HEK293 (cell line): ENCODE data around the gene GLIS1.

Experiments
- CTCF ChIA-PET: fragments of 350-600 bp; formaldehyde crosslinking; extraction: SDS; loops from one replicate; lab custom pipeline; 2021; ENCODE audit warnings: antibody characterized with exemption; lab: Yijun Ruan, JAX
- POLR2A ChIA-PET: fragments of 300-600 bp; formaldehyde crosslinking; extraction: SDS; loops from one replicate; lab custom pipeline; 2020; ENCODE audit warnings: antibody characterized with exemption, inconsistent platforms; lab: Yijun Ruan, JAX
- H3K27ac ChIP-seq: fragments of 200-500 bp; sonication (Bioruptor generic); 2 replicates; pipeline ENCODE4 v1.5.1; 2014; ENCODE audit warnings: low read depth, low read length, control low read depth, inconsistent platforms; ENCODE audit errors: extremely low read depth
- H3K36me3 ChIP-seq, 2 experiments: fragments of 200-500 bp in 1 of 2; sonication (Bioruptor generic) in 1 of 2; 1 replicate in 1 of 2; 2 replicates in 1 of 2; pipeline ENCODE4 v1.5.1; 2014 to 2017; ENCODE audit warnings: inconsistent platforms in 2 of 2, low read length in 2 of 2; ENCODE audit not compliant: control insufficient read depth in 2 of 2, insufficient read depth in 1 of 2
- H3K4me1 ChIP-seq: fragments of 200-500 bp; sonication (Bioruptor generic); 2 replicates; pipeline ENCODE4 v1.5.1; 2014; ENCODE audit warnings: mild to moderate bottlenecking, low read length, inconsistent platforms; ENCODE audit not compliant: control insufficient read depth, insufficient read depth
- H3K4me3 ChIP-seq: 2 replicates; pipeline ENCODE4 v1.5.1; 2011; ENCODE audit warnings: low read depth, mild to moderate bottlenecking, control low read depth, low read length, moderate library complexity
- H3K9me3 ChIP-seq: fragments of 200-500 bp; sonication (Bioruptor generic); 2 replicates; pipeline ENCODE4 v1.5.1; 2014; ENCODE audit warnings: low read depth, low read length, inconsistent platforms; ENCODE audit not compliant: control insufficient read depth, insufficient read depth
- BCL11B ChIP-seq: fragments of 450-650 bp; formaldehyde crosslinking; IDR thresholded peaks from 2 replicates; pipeline ENCODE4 v1.5.1; 2016; ENCODE audit warnings: low read depth, missing biosample characterization, missing genetic modification characterization
- GFI1B ChIP-seq: fragments of 450-650 bp; formaldehyde crosslinking; IDR thresholded peaks from 2 replicates; pipeline ENCODE4 v1.5.1; 2016; ENCODE audit warnings: missing biosample characterization, missing genetic modification characterization
- KLF1 ChIP-seq: fragments of 450-650 bp; formaldehyde crosslinking; IDR thresholded peaks from 2 replicates; pipeline ENCODE4 v1.5.1; 2016; ENCODE audit warnings: missing biosample characterization, missing genetic modification characterization
- SP7 ChIP-seq: fragments of 450-650 bp; formaldehyde crosslinking; IDR thresholded peaks from 2 replicates; pipeline ENCODE4 v1.5.1; 2016; ENCODE audit warnings: missing biosample characterization, missing genetic modification characterization
- YY1 ChIP-seq: fragments of 450-650 bp; formaldehyde crosslinking; IDR thresholded peaks from 2 replicates; pipeline ENCODE4 v1.5.1; 2018; ENCODE audit warnings: missing biosample characterization, missing genetic modification characterization
- ZEB2 ChIP-seq: fragments of 450-650 bp; formaldehyde crosslinking; IDR thresholded peaks from 2 replicates; pipeline ENCODE4 v1.5.1; 2016; ENCODE audit warnings: missing biosample characterization, missing genetic modification characterization
- ZNF114 ChIP-seq: fragments of 450-650 bp; formaldehyde crosslinking; IDR thresholded peaks from 2 replicates; pipeline ENCODE4 v1.5.0; 2017; ENCODE audit warnings: missing biosample characterization, missing genetic modification characterization
- ZNF140 ChIP-seq: fragments of 450-650 bp; formaldehyde crosslinking; IDR thresholded peaks from 2 replicates; pipeline ENCODE4 v1.5.1; 2016; ENCODE audit warnings: missing biosample characterization, missing genetic modification characterization
- ZNF157 ChIP-seq: fragments of 450-650 bp; formaldehyde crosslinking; IDR thresholded peaks from 2 replicates; pipeline ENCODE4 v1.5.1; 2016; ENCODE audit warnings: missing biosample characterization, missing genetic modification characterization
- ZNF221 ChIP-seq: fragments of 450-650 bp; formaldehyde crosslinking; IDR thresholded peaks from 2 replicates; pipeline ENCODE4 v1.5.1; 2017; ENCODE audit warnings: missing biosample characterization, missing genetic modification characterization, borderline replicate concordance
- ZNF514 ChIP-seq: fragments of 450-650 bp; formaldehyde crosslinking; IDR thresholded peaks from 2 replicates; pipeline ENCODE4 v1.5.1; 2016; ENCODE audit warnings: missing biosample characterization, missing genetic modification characterization
- ZNF701 ChIP-seq: fragments of 450-650 bp; formaldehyde crosslinking; IDR thresholded peaks from 2 replicates; pipeline ENCODE4 v1.5.1; 2016; ENCODE audit warnings: missing biosample characterization, missing genetic modification characterization
- ZNF776 ChIP-seq: fragments of 450-650 bp; formaldehyde crosslinking; IDR thresholded peaks from 2 replicates; pipeline ENCODE4 v1.5.0; 2017; ENCODE audit warnings: missing biosample characterization, missing genetic modification characterization, borderline replicate concordance
- ZNF777 ChIP-seq: fragments of 450-650 bp; formaldehyde crosslinking; IDR thresholded peaks from 2 replicates; pipeline ENCODE4 v1.5.1; 2017; ENCODE audit warnings: missing biosample characterization, missing genetic modification characterization, borderline replicate concordance
- TF ChIP-seq, protein P1 (sequence below): fragments of 450-650 bp; formaldehyde crosslinking; IDR thresholded peaks from 2 replicates; pipeline ENCODE4 v1.5.1; 2017; ENCODE audit warnings: missing biosample characterization, missing genetic modification characterization
- TF ChIP-seq, protein P2 (sequence below): fragments of 450-650 bp; formaldehyde crosslinking; IDR thresholded peaks from 2 replicates; pipeline ENCODE4 v1.5.1; 2016; ENCODE audit warnings: missing biosample characterization, missing genetic modification characterization
- TF ChIP-seq, protein P3 (sequence below): fragments of 450-650 bp; formaldehyde crosslinking; IDR thresholded peaks from 2 replicates; pipeline ENCODE4 v1.5.1; 2016; ENCODE audit warnings: missing biosample characterization, missing genetic modification characterization
- TF ChIP-seq, protein P4 (sequence below): fragments of 450-650 bp; formaldehyde crosslinking; IDR thresholded peaks from 2 replicates; pipeline ENCODE4 v1.5.1; 2017; ENCODE audit warnings: missing biosample characterization, missing genetic modification characterization

Gene GLIS1

DNA sequence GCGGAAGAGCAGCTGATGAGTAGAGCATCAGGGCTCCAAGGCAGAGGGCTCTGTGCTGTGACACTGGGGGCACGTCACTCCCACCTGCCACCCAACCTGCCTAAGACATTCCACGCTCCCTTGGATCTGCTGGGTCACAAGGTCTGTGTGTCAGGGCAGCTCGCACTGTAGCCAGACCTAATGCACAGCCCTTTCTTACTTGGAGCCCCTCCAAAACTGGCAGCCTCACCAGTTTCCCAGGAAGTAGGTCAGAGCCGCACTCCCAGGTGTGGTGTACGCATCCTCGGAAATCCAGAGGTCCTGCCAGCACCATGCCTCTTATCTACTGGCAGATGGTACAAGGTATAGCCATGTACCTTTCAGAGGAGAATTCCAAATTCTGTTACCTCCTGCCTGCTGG is 257.5 kb downstream of the GLIS1 start:
- no peak for TF ChIP-seq ZNF777 (tag by site-specific recombination)
- TF ChIP-seq ZNF776 = no peak
- TF ChIP-seq, protein P1, sequence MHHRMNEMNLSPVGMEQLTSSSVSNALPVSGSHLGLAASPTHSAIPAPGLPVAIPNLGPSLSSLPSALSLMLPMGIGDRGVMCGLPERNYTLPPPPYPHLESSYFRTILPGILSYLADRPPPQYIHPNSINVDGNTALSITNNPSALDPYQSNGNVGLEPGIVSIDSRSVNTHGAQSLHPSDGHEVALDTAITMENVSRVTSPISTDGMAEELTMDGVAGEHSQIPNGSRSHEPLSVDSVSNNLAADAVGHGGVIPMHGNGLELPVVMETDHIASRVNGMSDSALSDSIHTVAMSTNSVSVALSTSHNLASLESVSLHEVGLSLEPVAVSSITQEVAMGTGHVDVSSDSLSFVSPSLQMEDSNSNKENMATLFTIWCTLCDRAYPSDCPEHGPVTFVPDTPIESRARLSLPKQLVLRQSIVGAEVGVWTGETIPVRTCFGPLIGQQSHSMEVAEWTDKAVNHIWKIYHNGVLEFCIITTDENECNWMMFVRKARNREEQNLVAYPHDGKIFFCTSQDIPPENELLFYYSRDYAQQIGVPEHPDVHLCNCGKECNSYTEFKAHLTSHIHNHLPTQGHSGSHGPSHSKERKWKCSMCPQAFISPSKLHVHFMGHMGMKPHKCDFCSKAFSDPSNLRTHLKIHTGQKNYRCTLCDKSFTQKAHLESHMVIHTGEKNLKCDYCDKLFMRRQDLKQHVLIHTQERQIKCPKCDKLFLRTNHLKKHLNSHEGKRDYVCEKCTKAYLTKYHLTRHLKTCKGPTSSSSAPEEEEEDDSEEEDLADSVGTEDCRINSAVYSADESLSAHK (tag by site-specific recombination) = no peak
- TF ChIP-seq ZNF114 (tag by site-specific recombination) = no peak
- no peak for TF ChIP-seq ZNF514 (tag by site-specific recombination)
- no peak for TF ChIP-seq ZNF140 (tag by site-specific recombination)
- TF ChIP-seq KLF1 (tag by site-specific recombination) = no peak
- TF ChIP-seq YY1 (tag by site-specific recombination) = no peak
- no peak for TF ChIP-seq SP7
- no peak for TF ChIP-seq BCL11B (tag by site-specific recombination)
- H3K36me3 ChIP-seq = no peaks in the 10 kb centered on the region
- CTCF ChIA-PET = no interaction called here
- H3K9me3 ChIP-seq = no peaks in the 10 kb centered on the region
- no peak overlapping the region for H3K27ac ChIP-seq
- H3K4me1 ChIP-seq = no peaks in the 10 kb centered on the region
- H3K4me3 ChIP-seq = no peak overlapping the region
- POLR2A ChIA-PET = no interaction called here

DNA sequence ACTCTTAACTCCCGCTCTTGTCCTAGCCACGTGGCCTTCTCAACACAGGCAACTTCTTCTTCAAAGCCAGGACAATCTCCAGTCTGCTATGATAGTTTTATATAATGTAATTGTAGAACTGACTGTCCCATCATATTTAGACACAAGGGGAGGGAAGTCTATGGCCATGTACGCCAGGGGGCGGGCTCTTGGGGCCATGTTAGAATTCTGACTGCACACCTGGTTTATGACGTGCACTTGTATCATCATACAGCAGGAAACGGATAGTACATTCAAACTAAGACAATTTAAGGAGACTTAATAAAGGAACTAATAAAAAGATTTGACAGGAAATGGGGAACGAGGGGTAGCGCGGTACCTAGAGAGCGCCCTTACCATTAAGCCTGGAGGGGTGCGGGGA is 258.3 kb downstream of the GLIS1 start:
- Histone ChIP-seq H3K9me3 (no peaks in the 10 kb centered on the region), H3K27ac (no peak overlapping the region), H3K4me1 (no peaks in the 10 kb centered on the region)
- no peak for TF ChIP-seq GFI1B (tag by site-specific recombination)
- TF ChIP-seq ZNF221 (tag by site-specific recombination) = no peak
- TF ChIP-seq, protein P2, sequence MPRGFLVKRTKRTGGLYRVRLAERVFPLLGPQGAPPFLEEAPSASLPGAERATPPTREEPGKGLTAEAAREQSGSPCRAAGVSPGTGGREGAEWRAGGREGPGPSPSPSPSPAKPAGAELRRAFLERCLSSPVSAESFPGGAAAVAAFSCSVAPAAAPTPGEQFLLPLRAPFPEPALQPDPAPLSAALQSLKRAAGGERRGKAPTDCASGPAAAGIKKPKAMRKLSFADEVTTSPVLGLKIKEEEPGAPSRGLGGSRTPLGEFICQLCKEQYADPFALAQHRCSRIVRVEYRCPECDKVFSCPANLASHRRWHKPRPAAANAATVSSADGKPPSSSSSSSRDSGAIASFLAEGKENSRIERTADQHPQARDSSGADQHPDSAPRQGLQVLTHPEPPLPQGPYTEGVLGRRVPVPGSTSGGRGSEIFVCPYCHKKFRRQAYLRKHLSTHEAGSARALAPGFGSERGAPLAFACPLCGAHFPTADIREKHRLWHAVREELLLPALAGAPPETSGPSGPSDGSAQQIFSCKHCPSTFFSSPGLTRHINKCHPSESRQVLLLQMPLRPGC = no peak
- TF ChIP-seq, protein P3, sequence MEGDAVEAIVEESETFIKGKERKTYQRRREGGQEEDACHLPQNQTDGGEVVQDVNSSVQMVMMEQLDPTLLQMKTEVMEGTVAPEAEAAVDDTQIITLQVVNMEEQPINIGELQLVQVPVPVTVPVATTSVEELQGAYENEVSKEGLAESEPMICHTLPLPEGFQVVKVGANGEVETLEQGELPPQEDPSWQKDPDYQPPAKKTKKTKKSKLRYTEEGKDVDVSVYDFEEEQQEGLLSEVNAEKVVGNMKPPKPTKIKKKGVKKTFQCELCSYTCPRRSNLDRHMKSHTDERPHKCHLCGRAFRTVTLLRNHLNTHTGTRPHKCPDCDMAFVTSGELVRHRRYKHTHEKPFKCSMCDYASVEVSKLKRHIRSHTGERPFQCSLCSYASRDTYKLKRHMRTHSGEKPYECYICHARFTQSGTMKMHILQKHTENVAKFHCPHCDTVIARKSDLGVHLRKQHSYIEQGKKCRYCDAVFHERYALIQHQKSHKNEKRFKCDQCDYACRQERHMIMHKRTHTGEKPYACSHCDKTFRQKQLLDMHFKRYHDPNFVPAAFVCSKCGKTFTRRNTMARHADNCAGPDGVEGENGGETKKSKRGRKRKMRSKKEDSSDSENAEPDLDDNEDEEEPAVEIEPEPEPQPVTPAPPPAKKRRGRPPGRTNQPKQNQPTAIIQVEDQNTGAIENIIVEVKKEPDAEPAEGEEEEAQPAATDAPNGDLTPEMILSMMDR = no peak
- no peak for TF ChIP-seq ZNF157 (tag by site-specific recombination)
- no peak for TF ChIP-seq ZNF701 (tag by site-specific recombination)
- TF ChIP-seq, protein P4, sequence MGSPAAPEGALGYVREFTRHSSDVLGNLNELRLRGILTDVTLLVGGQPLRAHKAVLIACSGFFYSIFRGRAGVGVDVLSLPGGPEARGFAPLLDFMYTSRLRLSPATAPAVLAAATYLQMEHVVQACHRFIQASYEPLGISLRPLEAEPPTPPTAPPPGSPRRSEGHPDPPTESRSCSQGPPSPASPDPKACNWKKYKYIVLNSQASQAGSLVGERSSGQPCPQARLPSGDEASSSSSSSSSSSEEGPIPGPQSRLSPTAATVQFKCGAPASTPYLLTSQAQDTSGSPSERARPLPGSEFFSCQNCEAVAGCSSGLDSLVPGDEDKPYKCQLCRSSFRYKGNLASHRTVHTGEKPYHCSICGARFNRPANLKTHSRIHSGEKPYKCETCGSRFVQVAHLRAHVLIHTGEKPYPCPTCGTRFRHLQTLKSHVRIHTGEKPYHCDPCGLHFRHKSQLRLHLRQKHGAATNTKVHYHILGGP = no peak
- TF ChIP-seq ZEB2 (tag by site-specific recombination) = no peak
- TF ChIP-seq, all 188 proteins: peak for 0
- Histone ChIP-seq H3K36me3 (no peaks in the 10 kb centered on the region), H3K4me3 (no peak overlapping the region)
- ChIA-PET CTCF (no interaction called here), POLR2A (no interaction called here)
